Measurements from ENCODE around the gene TTLL6. TPM values are rescaled to one million over a fixed set of nuclear protein-coding genes. Genes with fewer than 3 reads are reported as not detected.

Gene TTLL6
- total RNA-seq, 1 experiment from 2014 or later: 0.21 TPM

- H3K36me3 Mint-ChIP-seq (ENCODE audit: insufficient read depth, unreplicated experiment): no peaks in the 10 kb centered on the region
- intact Hi-C loops (cut with micrococcal nuclease; ENCODE audit: unreplicated experiment): no loop called here
- CTCF ChIA-PET: no interaction called here
- no peak overlapping the region for H3K27ac Mint-ChIP-seq (ENCODE audit: unreplicated experiment)
- peaks cover 92% of the 10 kb centered on the region for H3K27me3 Mint-ChIP-seq (ENCODE audit: unreplicated experiment)
- no peaks in the 10 kb centered on the region for H3K9me3 Mint-ChIP-seq (ENCODE audit: low read depth, unreplicated experiment)
- BruUV-seq (replicated peaks): no TSS peak
- no peak for DNase-seq
- H3K4me3 Mint-ChIP-seq (ENCODE audit: low read depth, unreplicated experiment): no peak overlapping the region
- H3K4me1 Mint-ChIP-seq (ENCODE audit: low read depth, unreplicated experiment): no peaks in the 10 kb centered on the region
- TF ChIP-seq CTCF (IDR thresholded peaks at IDR 0.05; ENCODE audit: unreplicated experiment): no peak
Observed at GRCh38 chr17:48759288-48759687, 57.7 kb downstream of the TTLL6 start.

- CTCF ChIA-PET: no interaction called here
- no peak for DNase-seq
- intact Hi-C loops (cut with micrococcal nuclease; ENCODE audit: unreplicated experiment): no loop called here
- Mint-ChIP-seq H3K9me3 (ENCODE audit: low read depth, unreplicated experiment) (no peaks in the 10 kb centered on the region), H3K27me3 (ENCODE audit: unreplicated experiment) (peaks cover 92% of the 10 kb centered on the region), H3K4me3 (ENCODE audit: low read depth, unreplicated experiment) (no peak overlapping the region), H3K4me1 (ENCODE audit: low read depth, unreplicated experiment) (peaks cover 16% of the 10 kb centered on the region), H3K36me3 (ENCODE audit: insufficient read depth, unreplicated experiment) (no peaks in the 10 kb centered on the region), H3K27ac (ENCODE audit: unreplicated experiment) (no peak overlapping the region)
- TF ChIP-seq CTCF (IDR thresholded peaks at IDR 0.05; ENCODE audit: unreplicated experiment): no peak
- no TSS peak for BruUV-seq (replicated peaks)
Observed at GRCh38 chr17:48757524-48757961, 59.5 kb downstream of the TTLL6 start.

- Mint-ChIP-seq H3K27me3 (ENCODE audit: unreplicated experiment) (peaks cover 92% of the 10 kb centered on the region), H3K36me3 (ENCODE audit: insufficient read depth, unreplicated experiment) (no peaks in the 10 kb centered on the region), H3K27ac (ENCODE audit: unreplicated experiment) (no peak overlapping the region), H3K4me3 (ENCODE audit: low read depth, unreplicated experiment) (no peak overlapping the region), H3K4me1 (ENCODE audit: low read depth, unreplicated experiment) (peaks cover 22% of the 10 kb centered on the region), H3K9me3 (ENCODE audit: low read depth, unreplicated experiment) (no peaks in the 10 kb centered on the region)
- BruUV-seq (replicated peaks): no TSS peak
- TF ChIP-seq CTCF (IDR thresholded peaks at IDR 0.05; ENCODE audit: unreplicated experiment): no peak
- no peak for DNase-seq
- CTCF ChIA-PET: no interaction called here
- intact Hi-C loops (cut with micrococcal nuclease; ENCODE audit: unreplicated experiment): no loop called here
Observed at GRCh38 chr17:48756830-48757251, 60.2 kb downstream of the TTLL6 start.

GRCh38 chr17:48755356-48755755 is 61.7 kb downstream of the TTLL6 start:
- Mint-ChIP-seq H3K27me3 (ENCODE audit: unreplicated experiment) (peaks cover 92% of the 10 kb centered on the region), H3K36me3 (ENCODE audit: insufficient read depth, unreplicated experiment) (no peaks in the 10 kb centered on the region), H3K27ac (ENCODE audit: unreplicated experiment) (no peak overlapping the region), H3K4me3 (ENCODE audit: low read depth, unreplicated experiment) (no peak overlapping the region), H3K4me1 (ENCODE audit: low read depth, unreplicated experiment) (peaks cover 30% of the 10 kb centered on the region), H3K9me3 (ENCODE audit: low read depth, unreplicated experiment) (no peaks in the 10 kb centered on the region)
- TF ChIP-seq CTCF (IDR thresholded peaks at IDR 0.05; ENCODE audit: unreplicated experiment): no peak
- no peak for DNase-seq
- BruUV-seq (replicated peaks): no TSS peak
- intact Hi-C loops (cut with micrococcal nuclease; ENCODE audit: unreplicated experiment): no loop called here
- CTCF ChIA-PET: no interaction called here
